HG02610 (cell line): ENCODE results near the gene RBM19.

ENCODE experiments used
- ATAC-seq: cut with Tn5 transposase; IDR thresholded peaks from one replicate; pipeline ENCODE4 v1.9.1; 2021; ENCODE audit warnings: mild to moderate bottlenecking, moderate library complexity; ENCODE audit not compliant: unreplicated experiment

RBM19 gene

GRCh38 chr12:113860950-113861349, 105.2 kb downstream of the RBM19 start:
- no peak for ATAC-seq

- ATAC-seq: no peak
Observed at GRCh38 chr12:113860059-113860820, 105.9 kb downstream of the RBM19 start.

GRCh38 chr12:113858841-113859386, 107.2 kb downstream of the RBM19 start:
- no peak for ATAC-seq

DNA sequence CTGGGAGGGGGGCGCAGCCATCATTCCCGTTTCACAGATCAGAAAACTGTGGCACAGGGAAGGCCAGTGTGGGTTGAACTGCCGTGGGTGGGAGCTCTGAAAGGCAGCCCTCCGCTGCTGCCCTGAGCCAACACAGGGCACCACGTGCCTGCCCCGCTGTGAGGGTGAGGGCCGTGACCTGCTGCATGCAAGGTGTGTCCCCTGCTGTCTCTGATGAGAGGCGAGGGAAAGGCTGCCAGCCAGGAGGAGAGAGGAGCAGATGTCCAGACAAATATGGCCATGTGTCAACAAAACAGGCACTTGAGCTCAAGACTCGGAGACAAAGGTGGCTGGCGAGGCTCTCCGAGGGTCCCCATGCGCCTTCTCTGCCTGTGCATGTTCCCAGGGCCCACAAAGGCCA, 108.8 kb downstream of the RBM19 start:
- ATAC-seq: no peak

- ATAC-seq: no peak
Observed at GRCh38 chr12:113855998-113856397, 110.1 kb downstream of the RBM19 start.

DNA sequence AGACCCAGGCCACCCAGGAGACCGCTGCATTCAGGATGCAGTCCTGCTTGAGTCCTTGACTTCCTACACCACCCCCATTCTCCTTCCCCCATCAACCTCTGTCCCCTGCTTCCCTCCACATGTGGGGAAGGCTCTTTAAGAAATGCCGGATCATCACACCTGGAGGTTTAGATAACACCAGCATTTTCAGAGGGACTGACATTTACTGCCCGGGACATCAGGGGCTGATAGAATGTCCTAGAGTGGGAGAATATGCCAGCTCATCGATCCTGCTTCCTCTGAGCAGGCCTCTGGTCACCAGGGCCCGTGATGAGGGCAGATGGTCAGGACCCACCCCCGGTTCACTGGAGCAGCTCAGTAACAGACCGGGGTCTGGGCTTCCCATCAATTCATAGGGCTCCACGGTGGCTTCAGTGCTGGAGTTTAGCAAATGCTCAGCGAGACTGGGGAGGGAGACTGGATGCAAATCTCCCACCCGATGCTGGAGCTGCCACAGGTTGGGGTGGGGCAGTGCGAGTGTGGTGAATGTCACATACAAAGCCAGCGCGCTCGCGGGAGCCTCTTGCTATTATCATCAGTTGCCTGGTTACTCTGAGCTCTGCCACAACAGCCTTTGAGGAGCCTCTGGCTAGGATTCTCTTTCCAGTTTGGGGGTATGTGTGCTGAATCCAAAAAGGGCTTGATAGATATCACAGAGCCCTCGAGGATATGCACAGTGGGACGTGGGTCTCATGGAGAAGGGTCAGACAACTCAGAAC, 111.6 kb downstream of the RBM19 start:
- ATAC-seq: no peak

DNA sequence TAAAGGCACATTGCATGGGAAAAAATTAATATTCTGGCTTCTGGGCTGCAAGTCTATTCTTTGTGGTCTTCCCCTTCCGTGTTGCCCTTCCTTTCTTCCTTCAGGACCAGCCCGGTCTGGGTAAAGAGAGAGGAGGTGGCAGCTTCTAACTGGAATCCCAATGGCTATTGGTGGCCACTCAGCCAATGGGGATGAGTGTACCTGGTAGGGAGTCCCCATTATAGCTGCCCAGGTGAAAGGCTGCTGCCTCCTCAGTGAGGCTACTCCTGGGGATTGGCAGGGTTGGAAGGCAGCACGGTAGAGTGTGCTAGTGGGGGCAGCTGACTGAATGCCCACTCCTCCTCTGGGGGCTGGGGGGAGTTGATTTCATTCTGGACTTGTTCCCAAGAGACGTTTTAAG, 112.6 kb downstream of the RBM19 start:
- ATAC-seq: no peak

- no peak for ATAC-seq
Observed at GRCh38 chr12:113852695-113853490, 113.2 kb downstream of the RBM19 start.

- ATAC-seq: no peak
Observed at GRCh38 chr12:113852264-113852663, 113.9 kb downstream of the RBM19 start.

DNA sequence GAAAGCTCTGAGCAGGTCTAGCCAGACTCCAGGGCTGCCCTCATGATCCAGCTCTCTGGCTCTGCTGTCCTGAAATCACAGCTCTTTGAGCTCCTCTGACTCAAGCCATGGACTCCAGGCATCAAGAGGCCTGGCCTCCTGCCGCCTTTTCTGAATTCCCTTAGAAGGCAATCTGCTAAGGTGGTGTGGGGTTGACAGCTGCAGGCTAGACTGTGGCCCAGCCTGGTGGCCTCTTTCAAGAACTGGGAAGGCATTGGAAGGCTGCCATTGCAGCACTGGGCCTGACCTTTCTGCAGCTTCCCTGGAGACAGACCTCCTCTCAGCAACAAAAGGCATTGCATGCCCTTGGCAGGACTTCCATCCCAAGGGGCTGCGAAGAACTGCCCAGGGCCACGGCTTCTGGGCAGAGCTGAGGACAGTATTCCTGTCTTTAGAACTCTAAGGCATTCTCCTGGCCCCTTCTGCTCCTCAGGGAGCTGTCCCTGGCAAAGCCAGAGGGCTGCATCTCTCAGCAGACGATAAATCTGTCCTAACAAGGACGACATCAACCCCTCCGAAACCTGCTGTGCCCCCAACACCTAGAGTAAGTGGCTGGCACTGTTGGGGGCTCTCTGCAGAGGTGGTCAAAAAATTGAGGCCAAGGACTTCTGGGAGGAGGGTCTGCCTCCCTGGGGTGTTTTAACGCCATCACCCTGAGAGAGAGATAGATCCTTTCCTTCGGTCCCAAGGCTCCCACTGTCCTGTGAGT, 115.6 kb downstream of the RBM19 start:
- no peak for ATAC-seq

DNA sequence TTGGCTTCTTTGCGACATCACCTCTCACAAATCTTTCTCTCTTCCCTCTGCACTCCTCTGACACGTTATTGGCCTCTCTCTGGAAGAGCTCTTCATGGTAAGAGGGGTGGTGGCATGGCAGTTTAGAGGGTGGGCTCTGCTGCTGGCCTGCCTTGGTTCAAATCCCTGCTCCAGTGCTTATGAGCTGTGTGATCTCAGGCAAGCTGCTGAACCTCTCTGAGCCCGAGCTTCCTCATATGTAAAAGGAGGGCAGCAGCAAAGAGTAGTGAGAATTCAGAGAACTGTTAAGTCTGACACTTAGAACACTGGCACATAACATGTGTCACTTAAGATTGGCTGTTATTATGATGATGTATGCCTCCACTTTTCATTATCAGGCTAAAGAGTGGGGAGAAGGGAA, 118.3 kb downstream of the RBM19 start:
- no peak for ATAC-seq

GRCh38 chr12:113846883-113847755, 119.0 kb downstream of the RBM19 start:
- ATAC-seq: no peak

GRCh38 chr12:113845900-113846674, 120.0 kb downstream of the RBM19 start:
- no peak for ATAC-seq

- no peak for ATAC-seq
Observed at GRCh38 chr12:113844495-113845210, 121.5 kb downstream of the RBM19 start.

GRCh38 chr12:113842699-113843098, 123.4 kb downstream of the RBM19 start:
- no peak for ATAC-seq

DNA sequence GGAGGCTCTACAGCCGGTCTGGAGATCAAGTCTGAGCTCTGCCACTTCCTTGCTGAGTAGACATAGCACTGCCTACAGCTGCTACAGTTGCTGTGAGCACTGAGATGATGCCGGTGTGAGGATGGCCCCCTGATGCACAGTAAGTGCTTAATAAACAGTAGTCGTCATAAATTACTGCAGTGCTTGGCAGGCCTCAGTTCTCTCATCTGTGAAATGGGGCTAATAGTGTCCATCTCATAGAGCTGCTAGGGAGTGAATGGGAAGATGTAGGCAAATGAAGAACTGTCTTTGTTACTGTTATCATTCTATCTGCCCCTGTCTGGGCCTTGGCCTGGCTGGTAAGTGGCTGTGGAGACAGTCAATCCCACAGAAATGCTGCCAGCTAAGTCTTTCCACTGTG, 124.3 kb downstream of the RBM19 start:
- no peak for ATAC-seq

DNA sequence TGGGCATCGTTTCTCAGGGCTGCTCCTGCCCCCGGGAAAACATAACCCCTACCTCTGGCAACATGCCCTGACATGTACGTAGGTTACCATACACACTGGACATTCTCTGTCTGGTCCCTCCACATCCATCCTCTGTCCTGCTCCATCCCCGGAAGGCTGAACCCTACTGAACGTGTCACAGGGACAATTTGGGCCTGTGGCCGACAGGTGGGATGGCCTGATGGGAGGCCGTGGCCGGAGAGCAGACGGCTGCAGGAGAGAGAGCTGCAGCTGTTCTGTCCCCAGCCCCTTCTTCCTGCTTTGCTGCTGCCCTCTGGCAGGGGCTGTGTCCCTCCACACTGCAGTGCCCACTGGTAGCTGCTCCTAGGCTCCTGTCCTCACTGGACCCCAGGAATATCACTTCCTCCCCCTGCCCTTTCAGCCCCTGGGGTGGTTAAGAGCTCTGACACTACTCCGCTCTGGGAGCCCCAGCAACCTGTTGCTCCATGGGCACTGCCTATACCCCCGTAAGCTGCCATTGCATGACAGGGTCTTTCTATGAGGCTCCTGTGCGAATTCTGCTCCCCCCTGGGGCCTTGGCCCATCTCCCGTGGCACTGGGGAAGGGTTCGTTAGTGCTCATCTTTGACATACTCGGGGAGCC, 125.6 kb downstream of the RBM19 start:
- no peak for ATAC-seq

GRCh38 chr12:113838896-113839295, 127.2 kb downstream of the RBM19 start:
- no peak for ATAC-seq
